ENCODE data around the gene ANKRD33B.

DNA sequence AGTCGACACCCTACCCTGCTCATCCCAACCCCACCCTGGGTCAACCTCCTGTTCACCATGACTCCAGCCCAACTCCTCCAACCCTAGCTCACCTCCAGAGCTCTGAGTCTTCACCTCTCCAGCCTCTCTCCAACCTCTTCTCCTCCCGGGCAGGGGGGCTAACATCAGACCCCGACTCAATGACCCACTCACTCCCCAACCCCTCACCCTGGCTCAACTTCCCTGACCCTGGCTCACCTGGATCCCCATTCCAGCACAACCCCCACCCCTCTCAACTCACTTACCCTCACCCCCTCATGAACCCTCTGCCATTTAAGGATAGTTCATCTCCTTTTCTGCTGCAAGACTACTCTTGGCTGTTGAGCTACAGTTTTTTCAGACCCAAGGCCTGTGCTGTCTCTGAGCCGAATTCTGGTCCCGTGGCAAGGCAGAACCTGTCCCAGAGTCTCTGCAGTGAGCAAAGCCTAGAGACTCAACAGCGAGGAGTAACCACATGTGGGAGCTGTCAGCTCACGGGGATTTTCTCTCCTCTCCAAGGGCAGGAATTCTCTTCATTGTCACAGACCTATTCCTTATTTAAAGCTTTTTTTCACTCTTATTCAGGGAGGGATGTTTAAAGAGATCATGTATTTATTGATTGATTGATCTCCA, 29.8 kb downstream of the ANKRD33B start:
- TF ChIP-seq YY1 (IDR thresholded peaks at IDR 0.05; ENCODE audit: insufficient read depth, insufficient read length): no peak
- no peak for TF ChIP-seq SUZ12 (IDR thresholded peaks at IDR 0.05; ENCODE audit: extremely low read depth, insufficient read depth, insufficient read length)

All from NT2/D1 (cell line).